ENCODE data around the gene CD59. TPM values are rescaled to one million over a fixed set of nuclear protein-coding genes. Genes with fewer than 3 reads are reported as not detected.
A peak's percentile ranks its signal among the peaks of the same experiment; 100 is the strongest.

Gene CD59
- polyA plus RNA-seq, 2 of the 4 experiments (the other 2 are of a cell fraction) = 335 to 375 TPM

- TF ChIP-seq SREBF2 (IDR thresholded peaks at IDR 0.05) = no peak
- no peak for TF ChIP-seq ESRRA (IDR thresholded peaks at IDR 0.05; ENCODE audit: borderline replicate concordance, low read length)
- no peak for TF ChIP-seq CHD4 (IDR thresholded peaks at IDR 0.05; ENCODE audit: borderline replicate concordance)
- TF ChIP-seq GATA3 (IDR thresholded peaks at IDR 0.05; ENCODE audit: borderline replicate concordance) = no peak
- ATAC-seq (no peak), FAIRE-seq (no peak), DNase-seq (ENCODE audit: low read depth in 1 of 2, low spot score in 1 of 2) (no peak)
- H3K4me3 ChIP-seq = no peak overlapping the region
- peaks cover 60% of the 10 kb centered on the region for H3K4me1 ChIP-seq
- peaks cover 5% of the 10 kb centered on the region; the same call in 1 of the 3 replicates for H3K9me3 ChIP-seq
- H3K27ac ChIP-seq = peak overlapping the region; percentile 94 to 96
- WGBS (ENCODE audit: missing lambda C conversion rate) = 97% methylated on average over 8 of the region's 8 CpGs
- CTCF ChIA-PET = interaction anchor here (0.7 to 12.6 kb wide), 21 partner anchors 12 to 524 kb away, joined by 3 to 216 read pairs (median 6); no protein-coding TSS in a partner anchor
- POLR2A ChIA-PET = interaction anchor here (3.3 to 4.6 kb wide), 3 partner anchors 12 to 53 kb away, joined by 17 to 74 read pairs (median 42); partner anchors contain the start of genes C11orf91 and CD59
- H3K4me2 ChIP-seq = peak overlapping the region; percentile 72
These were observed 46.7 kb downstream of the CD59 start for GRCh38 chr11:33689501-33689900.

GRCh38 chr11:33689085-33689484, 47.1 kb downstream of the CD59 start:
- ChIA-PET POLR2A (interaction anchor here (4.2 to 4.6 kb wide), 2 partner anchors 13 to 47 kb away, joined by 42 to 74 read pairs; partner anchors contain the start of genes C11orf91 and CD59), CTCF (interaction anchor here (0.6 to 12.6 kb wide), 31 partner anchors 7 to 614 kb away, joined by 3 to 216 read pairs (median 6); partner anchors contain the start of genes CSTF3 and KIAA1549L)
- DNase-seq (ENCODE audit: low read depth in 1 of 2, low spot score in 1 of 2) = peak in 1 of 2 experiments; percentile 71
- peak overlapping the region; percentile 72 for H3K4me2 ChIP-seq
- peak overlapping the region; percentile 94 to 96 for H3K27ac ChIP-seq
- WGBS (ENCODE audit: missing lambda C conversion rate) = 49% methylated on average over 4 of the region's 4 CpGs
- peaks cover 57% of the 10 kb centered on the region for H3K4me1 ChIP-seq
- no peak for ATAC-seq
- TF ChIP-seq BHLHE40 (IDR thresholded peaks at IDR 0.05; ENCODE audit: low read depth, low read length) (no peak), ZFP36 (IDR thresholded peaks at IDR 0.05; ENCODE audit: borderline replicate concordance, partially characterized antibody) (peak; percentile 94)
- no peak overlapping the region for H3K4me3 ChIP-seq
- peaks cover 5% of the 10 kb centered on the region; the same call in 1 of the 3 replicates for H3K9me3 ChIP-seq
- no peak for FAIRE-seq

GRCh38 chr11:33687733-33688479, 48.3 kb downstream of the CD59 start:
- no peak for ATAC-seq
- TF ChIP-seq NFE2L2 (conservative IDR thresholded peaks at IDR 0.05; ENCODE audit: low read length) = no peak
- no peak for TF ChIP-seq PHF8 (IDR thresholded peaks at IDR 0.05; ENCODE audit: borderline replicate concordance, low read depth)
- peak; percentile 99 for TF ChIP-seq SMC3 (IDR thresholded peaks at IDR 0.05)
- TF ChIP-seq CTCF (IDR thresholded peaks at IDR 0.05) = peak; percentile 92
- TF ChIP-seq RFX5 (IDR thresholded peaks at IDR 0.05) = no peak
- no peak for TF ChIP-seq NR3C1 (IDR thresholded peaks at IDR 0.05)
- TF ChIP-seq RAD21 (conservative IDR thresholded peaks at IDR 0.05 in 1 of 2, IDR thresholded peaks at IDR 0.05 in 1 of 2) = peak; percentile 98 to 99
- TF ChIP-seq SREBF2 (IDR thresholded peaks at IDR 0.05) = no peak
- TF ChIP-seq RNF2 (IDR thresholded peaks at IDR 0.05; ENCODE audit: borderline replicate concordance, low read depth) = no peak
- TF ChIP-seq CBX8 (IDR thresholded peaks at IDR 0.05) = no peak
- no peak for TF ChIP-seq ZC3H11A (IDR thresholded peaks at IDR 0.05)
- TF ChIP-seq KDM5A (IDR thresholded peaks at IDR 0.05) = no peak
- FAIRE-seq = peak; percentile 80
- Histone ChIP-seq H3K4me3 (no peak overlapping the region), H3K27ac (peak overlapping the region; percentile 94 to 96; a peak in 5 of 6 replicates), H3K9me3 (peaks cover 5% of the 10 kb centered on the region; the same call in 1 of the 3 replicates), H3K4me2 (no peak overlapping the region), H3K4me1 (peaks cover 45% of the 10 kb centered on the region)
- DNase-seq (ENCODE audit: low read depth in 1 of 2, low spot score in 1 of 2) = peak; percentile 70 to 76
- 43% methylated on average over 2 of the region's 2 CpGs for WGBS (ENCODE audit: missing lambda C conversion rate)
- CTCF ChIA-PET = interaction anchor here (0.6 to 12.6 kb wide), 48 partner anchors 9 to 878 kb away, joined by 3 to 216 read pairs (median 4); partner anchors contain the start of genes CD59, CSTF3 and KIAA1549L
- POLR2A ChIA-PET = no interaction called here

Measured in A549 (cell line).